HCT116 (cell line): ENCODE measurements around the gene OR10P1.
"Not testable (repeated sequence)": the region's sequence is repeated elsewhere in the genome, so short reads cannot be mapped to it uniquely, and the experiment has no call there.

Experiments used
- JUND ChIP-seq: IDR thresholded peaks from 2 replicates; pipeline ENCODE4 v1.6.1; 2012
- REST ChIP-seq: IDR thresholded peaks from 2 replicates; pipeline ENCODE4 v1.6.1; 2012; ENCODE audit warnings: low read depth
- SIN3A ChIP-seq: IDR thresholded peaks from 2 replicates; pipeline ENCODE4 v1.6.1; 2012; ENCODE audit warnings: low read depth
- TF ChIP-seq, protein P1 (sequence below), 3 experiments: fragments of 200-600 bp in 1 of 3; sonication (generic) in 1 of 3; IDR thresholded peaks in 2 of 3; conservative IDR thresholded peaks in 1 of 3; 2 replicates each; pipeline ENCODE4 v1.5.1; 2012 to 2017; ENCODE audit warnings: low read depth in 2 of 3, low read length in 2 of 3, antibody characterized with exemption in 1 of 3, borderline replicate concordance in 1 of 3, control low read depth in 1 of 3, mild to moderate bottlenecking in 1 of 3, mixed read lengths in 1 of 3, mixed run types in 1 of 3, moderate library complexity in 1 of 3; ENCODE audit not compliant: insufficient read depth in 1 of 3

DNA sequence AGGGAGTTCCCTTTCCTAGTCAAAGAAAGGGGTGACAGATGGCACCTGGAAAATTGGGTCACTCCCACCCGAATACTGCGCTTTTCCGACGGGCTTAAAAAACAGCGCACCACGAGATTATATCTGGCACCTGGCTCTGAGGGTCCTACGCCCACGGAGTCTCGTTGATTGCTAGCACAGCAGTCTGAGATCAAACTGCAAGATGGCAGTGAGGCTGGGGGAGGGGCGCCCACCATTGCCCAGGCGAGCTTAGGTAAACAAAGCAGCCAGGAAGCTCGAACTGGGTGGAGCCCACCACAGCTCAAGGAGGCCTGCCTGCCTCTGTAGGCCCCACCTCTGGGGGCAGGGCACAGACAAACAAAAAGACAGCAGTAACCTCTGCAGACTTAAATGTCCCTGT lies 46.5 kb upstream of the OR10P1 start:
- TF ChIP-seq, protein P1, sequence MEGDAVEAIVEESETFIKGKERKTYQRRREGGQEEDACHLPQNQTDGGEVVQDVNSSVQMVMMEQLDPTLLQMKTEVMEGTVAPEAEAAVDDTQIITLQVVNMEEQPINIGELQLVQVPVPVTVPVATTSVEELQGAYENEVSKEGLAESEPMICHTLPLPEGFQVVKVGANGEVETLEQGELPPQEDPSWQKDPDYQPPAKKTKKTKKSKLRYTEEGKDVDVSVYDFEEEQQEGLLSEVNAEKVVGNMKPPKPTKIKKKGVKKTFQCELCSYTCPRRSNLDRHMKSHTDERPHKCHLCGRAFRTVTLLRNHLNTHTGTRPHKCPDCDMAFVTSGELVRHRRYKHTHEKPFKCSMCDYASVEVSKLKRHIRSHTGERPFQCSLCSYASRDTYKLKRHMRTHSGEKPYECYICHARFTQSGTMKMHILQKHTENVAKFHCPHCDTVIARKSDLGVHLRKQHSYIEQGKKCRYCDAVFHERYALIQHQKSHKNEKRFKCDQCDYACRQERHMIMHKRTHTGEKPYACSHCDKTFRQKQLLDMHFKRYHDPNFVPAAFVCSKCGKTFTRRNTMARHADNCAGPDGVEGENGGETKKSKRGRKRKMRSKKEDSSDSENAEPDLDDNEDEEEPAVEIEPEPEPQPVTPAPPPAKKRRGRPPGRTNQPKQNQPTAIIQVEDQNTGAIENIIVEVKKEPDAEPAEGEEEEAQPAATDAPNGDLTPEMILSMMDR (IDR thresholded peaks at IDR 0.05 in 2 of 3, conservative IDR thresholded peaks at IDR 0.05 in 1 of 3; ENCODE audit: borderline replicate concordance in 1 of 3, insufficient read depth in 1 of 3, low read depth in 2 of 3, low read length in 2 of 3): not testable (repeated sequence)
- not testable (repeated sequence) for TF ChIP-seq SIN3A, REST, JUND
